Stimulated activated CD8-positive, alpha-beta memory T cell treated with anti-CD3 and anti-CD28 coated beads, Interleukin-4, amount 100 ng/mL, for 48 hours (primary cell): ENCODE measurements around the gene SLC6A17.

Experiments used
- DNase-seq: peaks from one replicate; pipeline ENCODE4 v3.0.0-alpha.2; 2020

The SLC6A17 gene

GRCh38 chr1:110150330-110151174 lies at the start of gene SLC6A17:
TSS of gene SLC6A17 (plus strand) at chr1:110150494. CDS start at chr1:110166930, 16,436 bp downstream.
- peak; percentile 77 for DNase-seq

- no peak for DNase-seq
Measured at GRCh38 chr1:110102081-110102480, 48.2 kb upstream of the SLC6A17 start.

- DNase-seq, result peak; percentile 72
Measured at GRCh38 chr1:110106013-110106941, 44.0 kb upstream of the SLC6A17 start.

- DNase-seq, result no peak
Measured at GRCh38 chr1:110107867-110108469, 42.3 kb upstream of the SLC6A17 start.

- no peak for DNase-seq
Measured at GRCh38 chr1:110111081-110111480, 39.2 kb upstream of the SLC6A17 start.

GRCh38 chr1:110112143-110112542 lies 38.2 kb upstream of the SLC6A17 start, which contains the start of gene UBL4B:
TSS of gene UBL4B (plus strand) at chr1:110112443. CDS start at chr1:110112535, 92 bp downstream.
- no peak for DNase-seq

GRCh38 chr1:110112656-110113055 lies 37.6 kb upstream of the SLC6A17 start:
- DNase-seq, result no peak

- DNase-seq, result no peak
Measured at GRCh38 chr1:110113551-110113950, 36.7 kb upstream of the SLC6A17 start.

GRCh38 chr1:110114173-110114572 lies 36.1 kb upstream of the SLC6A17 start:
- DNase-seq, result no peak

GRCh38 chr1:110114784-110115183 lies 35.5 kb upstream of the SLC6A17 start:
- no peak for DNase-seq

GRCh38 chr1:110118636-110119396 lies 31.5 kb upstream of the SLC6A17 start:
- peak; percentile 47 for DNase-seq

- DNase-seq, result no peak
Measured at GRCh38 chr1:110119843-110120242, 30.5 kb upstream of the SLC6A17 start.

GRCh38 chr1:110120960-110121561 lies 29.2 kb upstream of the SLC6A17 start:
- no peak for DNase-seq

GRCh38 chr1:110123224-110123623 lies 27.1 kb upstream of the SLC6A17 start:
- no peak for DNase-seq

- DNase-seq, result no peak
Measured at GRCh38 chr1:110125810-110126209, 24.5 kb upstream of the SLC6A17 start.

GRCh38 chr1:110130113-110130591 lies 20.1 kb upstream of the SLC6A17 start:
- DNase-seq, result no peak

GRCh38 chr1:110130989-110131388 lies 19.3 kb upstream of the SLC6A17 start:
- no peak for DNase-seq

GRCh38 chr1:110132682-110133081 lies 17.6 kb upstream of the SLC6A17 start:
- no peak for DNase-seq

GRCh38 chr1:110133436-110133835 lies 16.9 kb upstream of the SLC6A17 start:
- DNase-seq, result no peak

GRCh38 chr1:110134050-110134595 lies 16.2 kb upstream of the SLC6A17 start:
- DNase-seq, result no peak

- no peak for DNase-seq
Measured at GRCh38 chr1:110135246-110135645, 15.0 kb upstream of the SLC6A17 start.
